Upper lobe of left lung (tissue), 6 donors: ENCODE results near the gene TRIP4. TPM values are rescaled to one million over a fixed set of nuclear protein-coding genes. Genes with fewer than 3 reads are reported as not detected.
"Not testable (repeated sequence)": the region's sequence is repeated elsewhere in the genome, so short reads cannot be mapped to it uniquely, and the experiment has no call there.

Source experiments
- ATAC-seq, 2 donors: fragments of 200-7000 bp; cut with Tn5 transposase; one replicate each; pipeline ENCODE4 v1.9.1; 2022; ENCODE audit warnings: mild to moderate bottlenecking in 2 of 2, moderate library complexity in 2 of 2; ENCODE audit not compliant: low FRiP score in 2 of 2
- DNase-seq, 2 donors: peaks; one replicate each; pipeline ENCODE4 v3.0.0-alpha.2; 2019 to 2020
- H3K27ac ChIP-seq, 4 donors: fragments of 200-600 bp; sonication (generic); one replicate each; pipeline ENCODE4 v1.5.1; 2016 to 2019
- H3K27me3 ChIP-seq, 4 donors: fragments of 200-600 bp; sonication (generic); one replicate each; pipeline ENCODE4 v1.5.1; 2017 to 2019
- H3K36me3 ChIP-seq, 4 donors: fragments of 200-600 bp; sonication (generic); one replicate each; pipeline ENCODE4 v1.5.1; 2016 to 2019
- H3K4me1 ChIP-seq, 4 donors: fragments of 200-600 bp; sonication (generic); one replicate each; pipeline ENCODE4 v1.5.1; 2018 to 2019
- H3K4me3 ChIP-seq, 4 donors: fragments of 200-600 bp; sonication (generic); one replicate each; pipeline ENCODE4 v1.5.1; 2017 to 2019; ENCODE audit warnings: mild to moderate bottlenecking in 2 of 4, moderate library complexity in 1 of 4
- H3K9me3 ChIP-seq, 4 donors: fragments of 200-600 bp; sonication (generic); one replicate each; pipeline ENCODE4 v1.5.1; 2018 to 2019
- CTCF ChIP-seq, 6 experiments: fragments of 450-650 bp in 4 of 6; fragments of 200-600 bp in 2 of 6; sonication (generic) in 2 of 6; IDR thresholded peaks; one replicate each; pipeline ENCODE4 v1.5.1; 2016 to 2019; ENCODE audit warnings: antibody characterized with exemption in 6 of 6
- EP300 ChIP-seq, 4 donors: sonication (generic); formaldehyde crosslinking; IDR thresholded peaks; one replicate each; pipeline ENCODE4 v1.5.1; 2017; ENCODE audit warnings: antibody characterized with exemption in 4 of 4, control low read depth in 2 of 4
- POLR2A ChIP-seq, 4 donors: fragments of 450-650 bp; IDR thresholded peaks; one replicate each; pipeline ENCODE4 v1.5.1; 2016 to 2017; ENCODE audit warnings: antibody characterized with exemption in 4 of 4, mild to moderate bottlenecking in 2 of 4
- POLR2AphosphoS5 ChIP-seq, 2 donors: sonication (generic); formaldehyde crosslinking; IDR thresholded peaks; one replicate each; pipeline ENCODE4 v1.5.1; 2017; ENCODE audit warnings: antibody characterized with exemption in 2 of 2
- WGBS, 2 donors: methylation state at CpG; one replicate each; pipeline ENCODE4 v1.1.5; 2017 to 2018; 5-methylcytosine and 5-hydroxymethylcytosine counted together
- total RNA-seq, 6 donors: library from RNA; depleted of rRNA in 4 of 6; stranded (reverse); fragments of >200 nt in 4 of 6; gene quantifications; one replicate each; pipeline versions ENCODE4 v1.1.0 to v1.2.1, GENCODE V29; 2016 to 2021
- donor health status: DM: no; HTN: no; CAD: no; lungs with moderate emphysema.
- donor health status: DM: no; HTN: yes; CAD: no; lungs with severe emphysema.

TRIP4 gene
- total RNA-seq, 6 donors from 2014 or later: 10.9 to 48.2 (median 20.4) TPM

- peaks cover 6 to 13% (median 10%) of the 10 kb centered on the region in 4 donors for H3K4me1 ChIP-seq
Measured at GRCh38 chr15:64379216-64379960, 8.2 kb upstream of the TRIP4 start.

GRCh38 chr15:64380130-64380870, 7.3 kb upstream of the TRIP4 start:
- not testable (repeated sequence) for DNase-seq, ATAC-seq, H3K9me3 ChIP-seq, H3K36me3 ChIP-seq, H3K27ac ChIP-seq, H3K27me3 ChIP-seq
- Histone ChIP-seq H3K4me3 (peak overlapping the region in 3 of 4 donors; percentile 50 to 76 (median 59)), H3K4me1 (peaks cover 6 to 13% (median 10%) of the 10 kb centered on the region in 4 donors)
- 54 to 57% methylated on average over 11 of the region's 11 CpGs for WGBS, 2 donors

More at GRCh38 chr15:64379216-64379960, 8.2 kb upstream of the TRIP4 start:
- no peaks in the 10 kb centered on the region for H3K36me3 ChIP-seq
- no peak for DNase-seq
- no peaks in the 10 kb centered on the region for H3K27me3 ChIP-seq
- WGBS, 2 donors: 67 to 69% methylated on average over 9 of the region's 9 CpGs
- no peak for ATAC-seq
- no peak for TF ChIP-seq POLR2A (IDR thresholded peaks at IDR 0.05)
- TF ChIP-seq CTCF (IDR thresholded peaks at IDR 0.05): no peak
- no peak for TF ChIP-seq EP300 (IDR thresholded peaks at IDR 0.05)
- no peak for TF ChIP-seq POLR2AphosphoS5 (IDR thresholded peaks at IDR 0.05)
- H3K4me3 ChIP-seq: no peak overlapping the region
- no peaks in the 10 kb centered on the region for H3K9me3 ChIP-seq
- no peak overlapping the region for H3K27ac ChIP-seq

GRCh38 chr15:64381000-64381751, 6.5 kb upstream of the TRIP4 start, which contains the start of gene PCLAF:
Gene PCLAF, minus strand, starts transcription at chr15:64381441. Its CDS starts 70 bp downstream, at chr15:64381371.
- WGBS, 2 donors: 0 to 12% methylated on average over 18 to 38 of the region's 38 CpGs
- DNase-seq (peak; percentile 88 to 98), ATAC-seq (peak; percentile 99 to 100)
- Histone ChIP-seq H3K4me1 (peaks cover 6 to 13% (median 10%) of the 10 kb centered on the region in 4 donors), H3K27ac (peak within 1 kb of the TSS in 1 of 4 donors; percentile 36), H3K9me3 (no peaks in the 10 kb centered on the region), H3K27me3 (no peaks in the 10 kb centered on the region), H3K4me3 (peak within 1 kb of the TSS; percentile 33 to 76 (median 54)), H3K36me3 (no peaks in the 10 kb centered on the region)
- TF ChIP-seq CTCF (IDR thresholded peaks at IDR 0.05) (peak in 1 of 6 experiments; percentile 13), POLR2AphosphoS5 (IDR thresholded peaks at IDR 0.05) (peak; percentile 19 to 36), EP300 (IDR thresholded peaks at IDR 0.05) (no peak)

- no peak overlapping the region for H3K27ac ChIP-seq
Measured at GRCh38 chr15:64383760-64384159, 3.9 kb upstream of the TRIP4 start.

More at GRCh38 chr15:64383760-64384159, 3.9 kb upstream of the TRIP4 start:
- WGBS, 2 donors: 82 to 89% methylated on average over 2 of the region's 2 CpGs
- no peak overlapping the region for H3K4me3 ChIP-seq
- no peaks in the 10 kb centered on the region for H3K9me3 ChIP-seq
- H3K36me3 ChIP-seq: no peaks in the 10 kb centered on the region
- no peaks in the 10 kb centered on the region for H3K27me3 ChIP-seq
- DNase-seq (no peak), ATAC-seq (no peak)
- TF ChIP-seq POLR2AphosphoS5 (IDR thresholded peaks at IDR 0.05) (no peak), EP300 (IDR thresholded peaks at IDR 0.05) (no peak), POLR2A (IDR thresholded peaks at IDR 0.05) (no peak), CTCF (IDR thresholded peaks at IDR 0.05) (no peak)
- peaks cover 13 to 21% (median 18%) of the 10 kb centered on the region in 4 donors for H3K4me1 ChIP-seq
